ENCODE results near the gene AKAP14. TPM values are rescaled to one million over a fixed set of nuclear protein-coding genes. Genes with fewer than 3 reads are reported as not detected.
A peak's percentile ranks its signal among the peaks of the same experiment; 100 is the strongest.

AKAP14 gene
- polyA plus RNA-seq, 1 donor (not counting 4 experiments of a cell fraction or from before 2014, with no cell fraction given): not detected

DNA sequence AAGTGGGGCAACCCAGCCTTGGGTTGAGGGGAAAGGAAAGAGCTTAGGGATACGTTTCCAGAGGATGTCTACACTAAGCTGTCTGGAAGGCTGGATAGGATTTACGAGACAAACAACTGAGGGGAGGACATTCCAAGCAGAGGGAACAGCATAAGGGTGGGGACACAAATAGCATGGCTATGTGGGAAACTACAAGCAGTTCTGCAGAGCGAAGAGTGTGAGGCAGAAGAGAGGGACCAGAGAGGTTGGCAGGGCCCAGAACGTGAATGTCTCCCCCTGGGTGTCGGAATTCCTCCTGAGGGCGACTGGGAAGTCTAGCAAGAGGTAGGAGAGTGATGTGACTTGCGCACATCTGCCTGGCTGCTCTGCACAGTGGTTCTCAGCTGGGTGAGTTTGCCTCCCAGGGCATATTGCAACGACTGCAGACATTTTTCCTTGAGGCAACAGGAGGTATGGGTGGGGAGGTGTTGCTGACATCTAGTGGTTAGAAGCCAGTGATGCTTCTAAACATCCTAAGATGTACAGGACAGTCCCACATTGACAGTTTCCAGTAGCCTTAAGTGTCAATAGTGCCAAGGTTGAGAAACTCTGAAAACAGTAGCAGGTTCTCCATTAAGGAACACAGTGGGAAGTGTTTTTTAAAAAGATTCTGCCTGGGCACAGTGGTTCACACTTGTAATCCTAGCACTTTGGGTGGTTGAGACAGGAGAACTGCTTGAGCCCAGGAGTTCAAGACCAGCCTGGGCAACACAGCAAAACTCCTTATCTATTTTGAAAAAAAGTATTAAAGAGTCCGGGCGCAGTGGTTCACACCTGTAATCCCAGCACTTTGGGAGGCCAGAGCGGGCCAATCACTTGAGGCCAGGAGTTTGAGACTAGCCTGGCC lies 14.9 kb upstream of the AKAP14 start:
- FAIRE-seq (peak; percentile 49), DNase-seq (ENCODE audit: low read depth, low spot score) (no peak)
- no peaks in the 10 kb centered on the region for H3K9me1 ChIP-seq (ENCODE audit: control insufficient read depth, extremely low read depth, insufficient read depth, low read length)
- H2AFZ ChIP-seq (ENCODE audit: control insufficient read depth, low read length): no peak overlapping the region
- dilution Hi-C loops (cut with MboI; ENCODE audit: extremely low pct_ligation_motif_present, low sequenced_read_pairs): no loop called here
- H3K9ac ChIP-seq (ENCODE audit: control insufficient read depth, extremely low read depth, insufficient read depth, low read length): no peak overlapping the region
- H3K27ac ChIP-seq (ENCODE audit: control insufficient read depth, insufficient read depth, low read length): no peak overlapping the region
- H3K4me2 ChIP-seq (ENCODE audit: control insufficient read depth, extremely low read depth, insufficient read depth, low read depth, low read length): no peak overlapping the region
- no peaks in the 10 kb centered on the region for H3K27me3 ChIP-seq (ENCODE audit: control insufficient read depth, extremely low read depth, insufficient read depth, low read length)
- H3K36me3 ChIP-seq (ENCODE audit: control insufficient read depth in 2 of 2, extremely low read depth in 1 of 2, insufficient read depth in 2 of 2, low read length in 2 of 2): no peaks in the 10 kb centered on the region
- H4K20me1 ChIP-seq (ENCODE audit: control insufficient read depth, extremely low read depth, insufficient read depth, low read length): no peaks in the 10 kb centered on the region
- TF ChIP-seq, protein P1, sequence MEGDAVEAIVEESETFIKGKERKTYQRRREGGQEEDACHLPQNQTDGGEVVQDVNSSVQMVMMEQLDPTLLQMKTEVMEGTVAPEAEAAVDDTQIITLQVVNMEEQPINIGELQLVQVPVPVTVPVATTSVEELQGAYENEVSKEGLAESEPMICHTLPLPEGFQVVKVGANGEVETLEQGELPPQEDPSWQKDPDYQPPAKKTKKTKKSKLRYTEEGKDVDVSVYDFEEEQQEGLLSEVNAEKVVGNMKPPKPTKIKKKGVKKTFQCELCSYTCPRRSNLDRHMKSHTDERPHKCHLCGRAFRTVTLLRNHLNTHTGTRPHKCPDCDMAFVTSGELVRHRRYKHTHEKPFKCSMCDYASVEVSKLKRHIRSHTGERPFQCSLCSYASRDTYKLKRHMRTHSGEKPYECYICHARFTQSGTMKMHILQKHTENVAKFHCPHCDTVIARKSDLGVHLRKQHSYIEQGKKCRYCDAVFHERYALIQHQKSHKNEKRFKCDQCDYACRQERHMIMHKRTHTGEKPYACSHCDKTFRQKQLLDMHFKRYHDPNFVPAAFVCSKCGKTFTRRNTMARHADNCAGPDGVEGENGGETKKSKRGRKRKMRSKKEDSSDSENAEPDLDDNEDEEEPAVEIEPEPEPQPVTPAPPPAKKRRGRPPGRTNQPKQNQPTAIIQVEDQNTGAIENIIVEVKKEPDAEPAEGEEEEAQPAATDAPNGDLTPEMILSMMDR (optimal IDR thresholded peaks at IDR 0.05 in 1 of 3, IDR thresholded peaks at IDR 0.05 in 1 of 3, conservative IDR thresholded peaks at IDR 0.05 in 1 of 3; ENCODE audit: extremely low read depth in 1 of 3, insufficient read depth in 2 of 3, low read length in 3 of 3): peak; percentile 69 to 76 (median 70)
- TF ChIP-seq EZH2 (IDR thresholded peaks at IDR 0.05; ENCODE audit: low read length): no peak
- no peaks in the 10 kb centered on the region for H3K9me3 ChIP-seq (ENCODE audit: control insufficient read depth, low read depth, low read length)
- no peaks in the 10 kb centered on the region for H3K4me1 ChIP-seq (ENCODE audit: control insufficient read depth, extremely low read depth, insufficient read depth, low read length)
- no peaks in the 10 kb centered on the region for H3K79me2 ChIP-seq (ENCODE audit: control insufficient read depth, insufficient read depth, low read length)
- H3K4me3 ChIP-seq (ENCODE audit: control insufficient read depth in 2 of 3, extremely low read depth in 1 of 3, insufficient read depth in 2 of 3, low read depth in 1 of 3, low read length in 3 of 3): no peak overlapping the region

DNA sequence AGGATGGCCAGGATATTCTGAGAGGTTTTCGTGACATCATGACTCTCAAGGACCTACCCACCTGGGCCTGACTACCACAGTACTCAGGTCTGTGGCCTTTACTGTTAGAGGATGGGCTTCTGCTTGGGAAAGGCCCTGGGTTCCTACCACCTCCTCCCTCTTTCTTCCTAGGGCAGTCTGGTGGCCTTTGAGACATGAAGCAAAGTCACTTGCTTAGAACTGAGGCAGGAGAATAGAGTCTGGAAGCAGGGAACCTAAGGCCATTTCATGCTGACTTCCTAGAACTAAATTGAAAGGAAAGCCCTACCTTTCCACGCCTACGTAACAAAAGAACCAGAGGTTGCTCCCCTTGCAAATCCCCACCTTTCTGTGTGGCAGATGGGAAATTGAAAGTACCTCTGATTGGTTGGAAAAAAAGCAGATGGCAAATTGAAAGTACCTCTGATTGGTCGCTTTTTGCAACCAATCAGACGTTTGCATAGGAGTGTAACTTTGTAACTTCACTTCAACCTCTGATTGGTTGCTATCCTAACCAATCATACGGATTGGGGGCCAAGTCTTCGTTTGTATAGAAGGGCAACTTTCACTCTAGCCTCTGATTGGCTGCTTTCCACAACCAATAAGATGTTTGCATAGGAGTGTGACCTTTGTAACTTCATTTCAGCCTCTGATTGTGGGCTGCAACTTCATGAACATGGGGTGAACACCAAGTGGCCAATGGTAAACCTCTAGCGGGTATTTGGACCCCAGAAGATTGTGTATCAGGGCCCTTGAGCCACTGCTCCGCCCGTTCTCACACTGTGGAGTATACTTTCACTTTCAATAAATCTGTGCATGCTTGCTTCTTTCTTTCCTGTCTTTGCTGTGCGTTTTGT lies 9.9 kb upstream of the AKAP14 start:
- H3K27me3 ChIP-seq (ENCODE audit: control insufficient read depth, extremely low read depth, insufficient read depth, low read length): no peaks in the 10 kb centered on the region
- H3K27ac ChIP-seq (ENCODE audit: control insufficient read depth, insufficient read depth, low read length): no peak overlapping the region
- no peaks in the 10 kb centered on the region for H4K20me1 ChIP-seq (ENCODE audit: control insufficient read depth, extremely low read depth, insufficient read depth, low read length)
- TF ChIP-seq EZH2 (IDR thresholded peaks at IDR 0.05; ENCODE audit: low read length): no peak
- TF ChIP-seq, protein P1 (optimal IDR thresholded peaks at IDR 0.05 in 1 of 3, IDR thresholded peaks at IDR 0.05 in 1 of 3, conservative IDR thresholded peaks at IDR 0.05 in 1 of 3; ENCODE audit: extremely low read depth in 1 of 3, insufficient read depth in 2 of 3, low read length in 3 of 3): no peak
- FAIRE-seq (no peak), DNase-seq (ENCODE audit: low read depth, low spot score) (no peak)
- dilution Hi-C loops (cut with MboI; ENCODE audit: extremely low pct_ligation_motif_present, low sequenced_read_pairs): no loop called here
- no peak overlapping the region for H3K4me3 ChIP-seq (ENCODE audit: control insufficient read depth in 2 of 3, extremely low read depth in 1 of 3, insufficient read depth in 2 of 3, low read depth in 1 of 3, low read length in 3 of 3)
- H3K9me1 ChIP-seq (ENCODE audit: control insufficient read depth, extremely low read depth, insufficient read depth, low read length): no peaks in the 10 kb centered on the region
- no peaks in the 10 kb centered on the region for H3K9me3 ChIP-seq (ENCODE audit: control insufficient read depth, low read depth, low read length)
- no peaks in the 10 kb centered on the region for H3K79me2 ChIP-seq (ENCODE audit: control insufficient read depth, insufficient read depth, low read length)
- H2AFZ ChIP-seq (ENCODE audit: control insufficient read depth, low read length): no peak overlapping the region
- H3K9ac ChIP-seq (ENCODE audit: control insufficient read depth, extremely low read depth, insufficient read depth, low read length): no peak overlapping the region
- no peaks in the 10 kb centered on the region for H3K4me1 ChIP-seq (ENCODE audit: control insufficient read depth, extremely low read depth, insufficient read depth, low read length)
- no peak overlapping the region for H3K4me2 ChIP-seq (ENCODE audit: control insufficient read depth, extremely low read depth, insufficient read depth, low read depth, low read length)
- H3K36me3 ChIP-seq (ENCODE audit: control insufficient read depth in 2 of 2, extremely low read depth in 1 of 2, insufficient read depth in 2 of 2, low read length in 2 of 2): no peaks in the 10 kb centered on the region
